Calu3 (cell line): ENCODE measurements around the gene GARIN5A. TPM values are rescaled to one million over a fixed set of nuclear protein-coding genes. Genes with fewer than 3 reads are reported as not detected.

Source experiments
- BruUV-seq: library from RNA; stranded (reverse); fragments of 400-500 nt; replicated peaks from 2 replicates; lab custom pipeline; 2021; lab: Mats Ljungman, UMichigan
- CTCF ChIA-PET: fragments of 300-600 bp; sonication (Branson Sonifier 250); formaldehyde crosslinking; loops from one replicate; lab custom pipeline; 2022; ENCODE audit warnings: antibody characterized with exemption; lab: Charles Lee
- DNase-seq: peaks from one replicate; pipeline ENCODE4 v3.0.0; 2022
- H3K27ac Mint-ChIP-seq: one replicate; pipeline ENCODE4 v1.8.0; 2022; ENCODE audit warnings: mixed read lengths; ENCODE audit not compliant: unreplicated experiment
- H3K27me3 Mint-ChIP-seq: one replicate; pipeline ENCODE4 v1.8.0; 2022; ENCODE audit warnings: mixed read lengths; ENCODE audit not compliant: unreplicated experiment
- H3K36me3 Mint-ChIP-seq: one replicate; pipeline ENCODE4 v1.8.0; 2022; ENCODE audit warnings: mild to moderate bottlenecking, moderate library complexity, mixed read lengths; ENCODE audit not compliant: insufficient read depth, unreplicated experiment
- H3K4me1 Mint-ChIP-seq: one replicate; pipeline ENCODE4 v1.8.0; 2022; ENCODE audit warnings: mild to moderate bottlenecking, low read depth, mixed read lengths; ENCODE audit not compliant: unreplicated experiment
- H3K4me3 Mint-ChIP-seq: one replicate; pipeline ENCODE4 v1.8.0; 2022; ENCODE audit warnings: mild to moderate bottlenecking, low read depth, moderate library complexity, mixed read lengths; ENCODE audit not compliant: unreplicated experiment
- H3K9me3 Mint-ChIP-seq: one replicate; pipeline ENCODE4 v1.8.0; 2022; ENCODE audit warnings: low read depth, mixed read lengths; ENCODE audit not compliant: unreplicated experiment
- CTCF ChIP-seq: fragments of 200-600 bp; IDR thresholded peaks from one replicate; pipeline ENCODE4 v1.8.0; 2022; ENCODE audit warnings: antibody characterized with exemption; ENCODE audit not compliant: unreplicated experiment
- intact Hi-C: fragments of 100-400 bp; cut with micrococcal nuclease; formaldehyde crosslinking; loops from one replicate; pipeline ENCODE4 v1.10.0; 2022; ENCODE audit not compliant: unreplicated experiment
- total RNA-seq: library from RNA; stranded (reverse); gene quantifications from 2 replicates; pipeline ENCODE4 v1.2.3, GENCODE V29; 2022

Gene GARIN5A
- total RNA-seq, 1 experiment from 2014 or later: 6.0 TPM

GRCh38 chr19:50515168-50515561 is 38.5 kb upstream of the GARIN5A start:
- Mint-ChIP-seq H3K27ac (no peak overlapping the region), H3K4me3 (no peak overlapping the region), H3K4me1 (peaks cover 13% of the 10 kb centered on the region), H3K27me3 (peaks cover 57% of the 10 kb centered on the region), H3K9me3 (no peaks in the 10 kb centered on the region), H3K36me3 (peaks cover 50% of the 10 kb centered on the region)
- no peak for DNase-seq
- CTCF ChIA-PET: interaction anchor here (0.5 to 0.7 kb wide), 2 partner anchors 26 to 373 kb away, joined by 3 to 4 read pairs; no protein-coding TSS in a partner anchor
- TF ChIP-seq CTCF: no peak
- intact Hi-C loops: no loop called here
- BruUV-seq: no TSS peak

GRCh38 chr19:50514346-50515167 is 37.9 kb upstream of the GARIN5A start:
- H3K9me3 Mint-ChIP-seq: no peaks in the 10 kb centered on the region
- H3K27me3 Mint-ChIP-seq: peaks cover 57% of the 10 kb centered on the region
- intact Hi-C loops: no loop called here
- peaks cover 13% of the 10 kb centered on the region for H3K4me1 Mint-ChIP-seq
- no peak for TF ChIP-seq CTCF
- no TSS peak for BruUV-seq
- no peak for DNase-seq
- peaks cover 51% of the 10 kb centered on the region for H3K36me3 Mint-ChIP-seq
- H3K27ac Mint-ChIP-seq: peak overlapping the region; percentile 44
- CTCF ChIA-PET: no interaction called here
- H3K4me3 Mint-ChIP-seq: no peak overlapping the region

GRCh38 chr19:50513746-50514345 is 37.2 kb upstream of the GARIN5A start, which contains the start of gene ASPDH:
TSS of gene ASPDH (minus strand) at chr19:50513913. CDS start at chr19:50513823, 90 bp downstream.
- H3K9me3 Mint-ChIP-seq: no peaks in the 10 kb centered on the region
- peaks cover 57% of the 10 kb centered on the region for H3K36me3 Mint-ChIP-seq
- H3K4me1 Mint-ChIP-seq: peaks cover 13% of the 10 kb centered on the region
- H3K27me3 Mint-ChIP-seq: peaks cover 57% of the 10 kb centered on the region
- H3K4me3 Mint-ChIP-seq: peak within 1 kb of the TSS; percentile 84
- no peak for DNase-seq
- no TSS peak for BruUV-seq
- TF ChIP-seq CTCF: no peak
- CTCF ChIA-PET: no interaction called here
- intact Hi-C loops: no loop called here
- peak within 1 kb of the TSS; percentile 44 for H3K27ac Mint-ChIP-seq

- Mint-ChIP-seq H3K4me1 (peaks cover 13% of the 10 kb centered on the region), H3K27ac (peak overlapping the region; percentile 44), H3K4me3 (no peak overlapping the region), H3K9me3 (no peaks in the 10 kb centered on the region), H3K36me3 (peaks cover 63% of the 10 kb centered on the region), H3K27me3 (peaks cover 57% of the 10 kb centered on the region)
- CTCF ChIA-PET: interaction anchor here (0.8 kb wide), 1 partner anchor 927 kb away, joined by 3 read pairs; no protein-coding TSS in a partner anchor
- no peak for DNase-seq
- intact Hi-C loops: no loop called here
- BruUV-seq: no TSS peak
- no peak for TF ChIP-seq CTCF
Measured at GRCh38 chr19:50512999-50513745, 36.5 kb upstream of the GARIN5A start.
